IMR-90 (cell line): ENCODE results near the gene NKG7. TPM values are rescaled to one million over a fixed set of nuclear protein-coding genes. Genes with fewer than 3 reads are reported as not detected.

ENCODE experiments used
- ATAC-seq: fragments of 200-7000 bp; cut with Tn5 transposase; 2 replicates; pipeline ENCODE4 v1.9.1; 2020; ENCODE audit warnings: low read depth, mild to moderate bottlenecking, moderate library complexity
- BruUV-seq: library from RNA; stranded (reverse); fragments of 400-500 nt; replicated peaks from 2 replicates; lab custom pipeline; 2021; lab: Mats Ljungman, UMichigan
- CTCF ChIA-PET: fragments of 300-600 bp; formaldehyde crosslinking; extraction: SDS; loops from one replicate; lab custom pipeline; 2021; ENCODE audit warnings: antibody characterized with exemption; lab: Yijun Ruan, JAX
- POLR2A ChIA-PET: fragments of 300-600 bp; sonication (Branson Sonifier 250); formaldehyde crosslinking; loops from one replicate; lab custom pipeline; 2022; ENCODE audit warnings: antibody characterized with exemption; ENCODE audit not compliant: unreplicated experiment; lab: Charles Lee
- DNase-seq: peaks from one replicate; pipeline ENCODE4 v3.0.0; 2013
- H2AFZ ChIP-seq: replicated peaks from 2 replicates; pipeline ENCODE3; 2013; ENCODE audit warnings: low read length, mild to moderate bottlenecking; ENCODE audit not compliant: poor library complexity
- H2AK5ac ChIP-seq: 2 replicates; pipeline ENCODE4 v1.6.1; 2013; ENCODE audit warnings: low read depth, low read length, inconsistent platforms
- H2AK9ac ChIP-seq: replicated peaks from 2 replicates; pipeline ENCODE3; 2013; ENCODE audit warnings: mild to moderate bottlenecking, low read depth, low read length, moderate library complexity; ENCODE audit not compliant: poor library complexity
- H2BK120ac ChIP-seq: 2 replicates; pipeline ENCODE4 v1.6.1; 2013; ENCODE audit warnings: low read depth, low read length, inconsistent platforms
- H2BK15ac ChIP-seq: 3 replicates; pipeline ENCODE4 v1.6.1; 2013; ENCODE audit warnings: low read depth, low read length, inconsistent platforms
- H2BK20ac ChIP-seq: 2 replicates; pipeline ENCODE4 v1.6.1; 2013; ENCODE audit warnings: low read depth, mild to moderate bottlenecking, inconsistent platforms, low read length, moderate library complexity
- H2BK5ac ChIP-seq: 2 replicates; pipeline ENCODE4 v1.6.1; 2013; ENCODE audit warnings: mild to moderate bottlenecking, low read depth, low read length, inconsistent platforms; ENCODE audit not compliant: poor library complexity, severe bottlenecking
- H3K14ac ChIP-seq: replicated peaks from 2 replicates; pipeline ENCODE4 v1.6.1; 2013; ENCODE audit warnings: low read depth, low read length, inconsistent platforms
- H3K18ac ChIP-seq: 2 replicates; pipeline ENCODE4 v1.6.1; 2013; ENCODE audit warnings: low read depth, low read length, control low read depth
- H3K23ac ChIP-seq: 2 replicates; pipeline ENCODE4 v1.6.1; 2013; ENCODE audit warnings: low read depth, low read length, inconsistent platforms
- H3K27ac ChIP-seq: 2 replicates; pipeline ENCODE4 v1.5.1; 2013; ENCODE audit warnings: mild to moderate bottlenecking, control low read depth, low read length; ENCODE audit not compliant: insufficient read depth
- H3K27me3 ChIP-seq: 2 replicates; pipeline ENCODE4 v1.6.1; 2013; ENCODE audit warnings: low read length; ENCODE audit not compliant: control insufficient read depth, insufficient read depth
- H3K36me3 ChIP-seq: 2 replicates; pipeline ENCODE4 v1.6.1; 2013; ENCODE audit warnings: low read length, mixed read lengths; ENCODE audit not compliant: control insufficient read depth, insufficient read depth
- H3K4ac ChIP-seq: 2 replicates; pipeline ENCODE4 v1.6.1; 2013; ENCODE audit warnings: low read depth, low read length, inconsistent platforms
- H3K4me1 ChIP-seq: 2 replicates; pipeline ENCODE4 v1.6.1; 2013; ENCODE audit warnings: low read length, mixed read lengths; ENCODE audit not compliant: control insufficient read depth, insufficient read depth
- H3K4me2 ChIP-seq: 2 replicates; pipeline ENCODE4 v1.6.1; 2013; ENCODE audit warnings: low read depth, mild to moderate bottlenecking, control low read depth, low read length, moderate library complexity
- H3K4me3 ChIP-seq: 2 replicates; pipeline ENCODE4 v1.5.1; 2013; ENCODE audit warnings: low read depth, mild to moderate bottlenecking, control low read depth, low read length, moderate library complexity; ENCODE audit not compliant: insufficient read depth
- H3K56ac ChIP-seq: 2 replicates; pipeline ENCODE4 v1.6.1; 2013; ENCODE audit warnings: low read length, inconsistent platforms; ENCODE audit not compliant: insufficient read depth; ENCODE audit errors: extremely low read depth
- H3K79me1 ChIP-seq, 2 experiments: 2 replicates each; pipeline ENCODE4 v1.6.1; 2013; ENCODE audit warnings: low read length in 2 of 2, inconsistent platforms in 1 of 2, low read depth in 1 of 2
- H3K9ac ChIP-seq: 2 replicates; pipeline ENCODE4 v1.6.1; 2013; ENCODE audit warnings: low read depth, low read length, control low read depth
- H3K9me1 ChIP-seq: 2 replicates; pipeline ENCODE4 v1.6.1; 2013; ENCODE audit warnings: low read length, inconsistent platforms; ENCODE audit not compliant: insufficient read depth
- H3K9me3 ChIP-seq: 2 replicates; pipeline ENCODE4 v1.6.1; 2013; ENCODE audit warnings: low read length; ENCODE audit not compliant: control insufficient read depth, insufficient read depth
- H4K20me1 ChIP-seq: 2 replicates; pipeline ENCODE4 v1.6.1; 2013; ENCODE audit warnings: low read length, inconsistent platforms; ENCODE audit not compliant: insufficient read depth
- H4K5ac ChIP-seq: 2 replicates; pipeline ENCODE4 v1.6.1; 2013; ENCODE audit warnings: mild to moderate bottlenecking, low read depth, low read length, control low read depth
- H4K8ac ChIP-seq, 2 experiments: 2 replicates each; pipeline ENCODE4 v1.6.1; 2013; ENCODE audit warnings: low read depth in 2 of 2, low read length in 2 of 2, control low read depth in 1 of 2, inconsistent platforms in 1 of 2
- H4K91ac ChIP-seq: 2 replicates; pipeline ENCODE4 v1.6.1; 2013; ENCODE audit warnings: low read depth, low read length, inconsistent platforms; ENCODE audit not compliant: insufficient read depth
- MAFK ChIP-seq: IDR thresholded peaks from 2 replicates; pipeline ENCODE4 v1.6.1; 2012; ENCODE audit warnings: low read depth, low read length, improper control_type of control experiment
- MXI1 ChIP-seq: IDR thresholded peaks from 2 replicates; pipeline ENCODE4 v1.6.1; 2012; ENCODE audit warnings: low read depth, mild to moderate bottlenecking, low read length, moderate library complexity, borderline replicate concordance
- NFE2L2 ChIP-seq: fragments of 150-350 bp; IDR thresholded peaks from 2 replicates; pipeline ENCODE4 v1.6.1; 2016; ENCODE audit warnings: low read depth, mild to moderate bottlenecking, low read length
- POLR2A ChIP-seq: IDR thresholded peaks from 2 replicates; pipeline ENCODE4 v1.6.1; 2012; ENCODE audit warnings: mild to moderate bottlenecking, low read depth, low read length
- SMC3 ChIP-seq: fragments of 150-350 bp; IDR thresholded peaks from 2 replicates; pipeline ENCODE4 v1.6.1; 2016; ENCODE audit warnings: low read depth, mild to moderate bottlenecking, antibody characterized with exemption, low read length, moderate library complexity
- WGBS, 2 experiments: methylation state at CpG; one replicate each; pipeline versions ENCODE4 v1.1.5 to v1.1.7; 2013; ENCODE audit warnings: missing lambda C conversion rate in 2 of 2; ENCODE audit not compliant: insufficient read length in 1 of 2; ENCODE audit errors: extremely low coverage in 2 of 2; 5-methylcytosine and 5-hydroxymethylcytosine counted together
- dilution Hi-C: fragments of 300-500 bp; cut with HindIII; formaldehyde crosslinking; loops from one replicate; pipeline ENCODE4 v1.14.3; 2018; ENCODE audit warnings: low sequenced_read_pairs; ENCODE audit not compliant: unreplicated experiment
- in situ Hi-C: fragments of 300-500 bp; cut with MboI; formaldehyde crosslinking; loops from 3 replicates; pipeline ENCODE4 v1.14.3; 2019; ENCODE audit warnings: low sequenced_read_pairs, inconsistent platforms, mixed read lengths
- intact Hi-C: fragments of 100-400 bp; cut with micrococcal nuclease; formaldehyde crosslinking; loops from 2 replicates; pipeline ENCODE4 v1.10.0; 2022
- polyA plus RNA-seq, 3 experiments: library from polyadenylated mRNA; depleted of rRNA; stranded (reverse); fragments of >200 nt; gene quantifications; 2 replicates each; pipeline ENCODE4 v1.2.3, GENCODE V29; 2012; ENCODE audit warnings: low replicate concordance in 1 of 3
- total RNA-seq: library from RNA; depleted of rRNA; stranded (reverse); fragments of >200 nt; gene quantifications from 2 replicates; pipeline ENCODE4 v1.2.3, GENCODE V29; 2012
- TF ChIP-seq, protein P1 (sequence below): fragments of 150-350 bp; IDR thresholded peaks from 2 replicates; pipeline ENCODE4 v1.6.1; 2017; ENCODE audit warnings: mild to moderate bottlenecking, antibody characterized with exemption, low read length, low read depth

Gene NKG7
- total and polyA plus RNA-seq, 2 of the 4 experiments (the other 2 are of a cell fraction): not detected

DNA sequence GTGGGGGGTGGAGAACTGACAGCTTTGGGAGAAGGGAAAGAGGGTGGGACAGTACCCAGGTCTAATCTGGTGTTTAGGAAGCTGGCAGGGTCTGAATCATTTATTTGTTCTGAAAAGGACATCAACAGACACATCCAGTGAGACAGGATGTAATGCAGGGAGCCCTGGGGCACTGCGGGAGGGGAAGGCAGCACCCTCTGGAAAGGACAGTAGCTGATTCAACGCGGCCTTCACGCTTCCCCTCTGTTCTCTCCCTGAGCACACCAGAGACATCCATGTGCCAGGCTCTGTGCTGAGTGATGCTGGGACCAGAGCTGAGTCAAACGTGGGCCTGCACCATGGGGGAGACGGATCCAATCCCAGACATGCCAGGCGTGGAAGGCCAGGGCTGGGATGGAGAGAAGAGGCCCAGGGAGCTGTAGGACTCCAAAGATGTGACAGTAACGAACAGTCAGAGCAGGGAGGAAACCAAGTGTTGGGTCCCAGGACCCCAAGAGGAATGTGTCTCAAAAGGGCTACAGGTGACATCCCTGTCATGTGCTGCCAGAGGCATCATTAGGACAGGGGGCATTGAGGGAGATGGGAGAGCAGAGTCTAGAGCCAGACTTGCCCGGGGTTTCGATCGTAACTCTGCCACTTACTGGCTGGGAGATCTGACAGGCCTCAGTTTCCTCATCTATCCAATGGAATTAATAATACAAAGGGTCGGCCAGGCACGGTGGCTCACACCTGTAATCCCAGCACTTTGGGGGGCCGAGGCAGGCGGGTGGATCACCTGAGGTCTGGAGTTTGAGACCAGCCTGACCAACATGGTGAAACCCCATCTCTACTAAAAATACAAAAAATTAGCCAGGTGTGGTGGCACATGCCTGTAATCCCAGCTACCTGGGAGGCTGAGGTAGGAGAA is 8.0 kb downstream of the NKG7 start:
- TF ChIP-seq MAFK (no peak), POLR2A (no peak), NFE2L2 (no peak), SMC3 (no peak), MXI1 (no peak)
- TF ChIP-seq, protein P1, sequence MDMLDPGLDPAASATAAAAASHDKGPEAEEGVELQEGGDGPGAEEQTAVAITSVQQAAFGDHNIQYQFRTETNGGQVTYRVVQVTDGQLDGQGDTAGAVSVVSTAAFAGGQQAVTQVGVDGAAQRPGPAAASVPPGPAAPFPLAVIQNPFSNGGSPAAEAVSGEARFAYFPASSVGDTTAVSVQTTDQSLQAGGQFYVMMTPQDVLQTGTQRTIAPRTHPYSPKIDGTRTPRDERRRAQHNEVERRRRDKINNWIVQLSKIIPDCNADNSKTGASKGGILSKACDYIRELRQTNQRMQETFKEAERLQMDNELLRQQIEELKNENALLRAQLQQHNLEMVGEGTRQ: no peak
- Histone ChIP-seq H2AFZ (no peak overlapping the region), H3K14ac (no peak overlapping the region), H3K56ac (no peak overlapping the region), H3K23ac (no peak overlapping the region), H2BK5ac (no peak overlapping the region), H4K5ac (no peak overlapping the region), H2BK15ac (no peak overlapping the region), H4K8ac (no peak overlapping the region; a peak in 1 of 4 replicates), H3K4ac (no peak overlapping the region), H3K9me3 (no peaks in the 10 kb centered on the region), H2BK120ac (no peak overlapping the region), H3K79me1 (peaks cover 12 to 47% of the 10 kb centered on the region in 2 experiments; a peak in 3 of 4 replicates), H3K36me3 (no peaks in the 10 kb centered on the region), H3K27ac (no peak overlapping the region), H3K4me1 (peaks cover 18% of the 10 kb centered on the region), H2BK20ac (no peak overlapping the region), H3K9me1 (peaks cover 15% of the 10 kb centered on the region), H2AK9ac (peak overlapping the region; percentile 0), H3K27me3 (no peaks in the 10 kb centered on the region), H3K9ac (no peak overlapping the region), H3K4me3 (no peak overlapping the region), H4K20me1 (peaks cover 1% of the 10 kb centered on the region), H3K18ac (no peak overlapping the region), H3K4me2 (no peak overlapping the region), H2AK5ac (peak overlapping the region; percentile 4; the same call in 1 of the 2 replicates), H4K91ac (no peak overlapping the region)
- 93% methylated on average over 7 of the region's 15 CpGs; no CpG with 5 or more reads in 1 of the 2 experiments for whole genome bisulfite sequencing, 2 experiments
- in situ Hi-C loops (no loop called here), dilution Hi-C loops (no loop called here), intact Hi-C loops (no loop called here)
- no peak for DNase-seq
- BruUV-seq: no TSS peak
- no peak for ATAC-seq
- POLR2A ChIA-PET: no interaction called here
- CTCF ChIA-PET: no interaction called here
